COLO668 (cell line): ENCODE data around the gene PITPNM3.
"Not testable (repeated sequence)": the region's sequence is repeated elsewhere in the genome, so short reads cannot be mapped to it uniquely, and the experiment has no call there.

ENCODE experiments used
- DNase-seq: peaks from one replicate; lab custom pipeline; 2025; ENCODE audit not compliant: unreplicated experiment; lab: John Stamatoyannopoulos, UW

PITPNM3 gene

DNA sequence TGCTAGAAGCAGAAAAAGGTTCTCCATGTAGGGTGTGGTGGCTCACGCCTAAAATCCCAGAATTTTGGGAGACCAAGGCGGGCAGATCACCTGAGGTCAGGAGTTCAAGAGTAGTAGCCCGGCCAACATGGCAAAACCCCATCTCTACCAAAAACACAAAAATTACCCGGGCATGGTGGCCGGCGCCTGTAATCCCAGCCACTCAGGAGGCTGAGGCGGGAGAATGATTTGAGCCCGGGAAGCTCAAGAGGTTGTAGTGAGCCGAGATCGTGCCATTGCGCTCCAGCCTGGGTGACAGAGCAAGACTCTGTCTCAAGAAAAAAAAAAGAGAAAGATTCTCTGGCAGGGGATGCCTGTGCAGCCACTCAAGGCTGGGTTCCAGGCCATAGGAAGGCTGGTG, 54.2 kb downstream of the PITPNM3 start:
- DNase-seq = no peak

DNA sequence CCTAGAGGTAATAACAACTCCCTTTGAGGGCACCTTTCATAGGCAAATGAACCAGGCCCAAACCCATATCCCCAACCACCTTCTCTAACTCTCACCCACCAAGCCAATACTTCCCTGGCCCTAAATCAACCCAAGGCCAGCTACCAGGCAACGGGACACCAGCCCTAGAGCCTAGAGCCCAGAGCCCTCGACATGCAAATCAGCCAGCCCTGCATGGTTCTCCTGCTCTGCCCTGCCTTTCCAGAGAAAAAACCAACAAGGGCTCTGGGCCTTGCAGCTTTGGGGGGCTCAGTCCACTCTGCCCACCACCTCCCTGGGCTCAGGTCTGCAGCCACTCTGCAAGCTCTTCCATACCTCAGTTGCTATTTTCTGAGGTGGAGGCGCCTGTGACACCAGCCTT, 55.0 kb downstream of the PITPNM3 start:
- DNase-seq = no peak

DNA sequence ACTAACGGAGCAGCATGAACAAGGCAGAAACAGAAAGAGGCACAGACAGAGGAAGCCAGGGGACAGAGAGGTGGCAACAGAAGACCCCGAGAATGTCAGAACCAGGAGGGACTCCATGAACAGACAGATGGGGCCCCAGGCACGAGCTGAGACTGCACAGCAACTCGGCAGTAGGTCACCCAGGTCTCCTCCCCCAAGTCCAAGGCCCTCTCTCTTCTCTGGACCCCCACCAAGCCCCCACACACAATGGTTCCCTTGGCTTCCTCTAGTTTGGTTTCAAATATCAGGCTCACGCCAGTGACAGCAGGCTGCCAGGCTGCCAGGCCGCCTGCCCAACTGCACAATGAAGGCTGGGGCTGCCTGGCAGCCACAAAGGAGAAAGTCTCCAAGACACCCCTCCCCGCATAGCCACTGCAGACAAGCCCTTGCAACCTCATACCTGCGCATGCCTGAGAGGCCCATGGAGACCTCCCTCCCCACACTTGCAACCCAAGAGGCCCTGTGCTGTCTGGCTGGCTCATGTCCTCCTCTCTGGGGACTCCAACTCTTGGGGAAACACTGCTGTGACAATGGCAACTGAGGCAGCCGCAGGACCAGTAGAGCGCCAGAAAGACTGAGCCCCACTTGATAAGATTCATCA, 57.3 kb downstream of the PITPNM3 start:
- DNase-seq = no peak

DNA sequence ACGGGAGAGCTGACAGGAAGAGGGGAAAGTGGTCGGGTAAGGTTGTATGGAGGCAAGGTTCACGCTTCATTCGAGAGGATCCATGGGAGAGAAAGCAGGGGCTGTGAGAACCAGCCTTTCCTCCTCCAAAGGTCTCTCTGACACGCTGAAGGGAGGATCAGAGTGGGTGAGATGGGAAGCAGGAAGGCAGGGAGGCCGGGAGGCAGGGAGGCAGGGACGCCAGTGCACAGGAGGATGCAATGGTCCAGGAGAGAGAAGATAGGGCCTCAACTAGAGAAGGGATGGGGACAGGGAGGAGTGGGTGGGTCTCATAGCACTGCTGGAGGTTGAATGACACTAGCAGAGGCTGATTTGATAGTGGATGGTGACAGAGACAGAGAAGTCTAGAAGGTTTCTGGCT, 58.0 kb downstream of the PITPNM3 start:
- DNase-seq = no peak

DNA sequence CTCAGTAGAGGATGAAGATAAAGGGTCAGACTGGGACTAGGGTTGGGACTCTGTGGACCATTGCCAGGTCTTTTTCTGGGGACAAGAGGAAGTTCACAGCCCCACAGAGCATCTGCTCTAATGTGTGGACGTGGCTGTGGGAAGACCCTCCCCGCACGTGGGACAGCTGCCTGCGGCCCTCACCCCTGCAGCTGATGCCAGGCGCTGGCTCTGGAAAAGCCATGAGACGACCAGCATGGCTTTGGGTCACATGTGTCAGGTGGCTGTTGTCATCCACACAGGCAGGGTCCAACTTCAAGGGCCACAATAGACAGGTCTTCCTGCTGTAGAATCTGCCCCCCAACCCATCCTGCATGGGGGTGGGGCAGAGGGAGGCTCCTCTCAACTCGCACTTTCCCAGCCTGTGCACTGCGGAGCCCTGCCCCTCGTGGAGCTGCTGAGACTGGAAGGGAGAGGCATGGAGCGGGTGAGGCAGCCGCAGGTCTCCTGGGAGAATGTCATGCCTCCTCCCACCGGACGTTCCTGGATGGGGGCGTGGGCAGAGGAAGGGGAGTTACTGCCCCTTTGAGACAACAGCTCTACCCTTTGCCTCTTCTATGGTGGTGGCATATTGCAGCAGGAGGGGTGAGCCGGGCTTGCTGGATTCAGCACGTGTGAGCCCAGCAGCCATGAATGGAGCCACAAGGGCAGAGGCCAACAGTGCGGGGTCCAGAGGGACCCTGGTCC, 58.7 kb downstream of the PITPNM3 start:
- DNase-seq = no peak

DNA sequence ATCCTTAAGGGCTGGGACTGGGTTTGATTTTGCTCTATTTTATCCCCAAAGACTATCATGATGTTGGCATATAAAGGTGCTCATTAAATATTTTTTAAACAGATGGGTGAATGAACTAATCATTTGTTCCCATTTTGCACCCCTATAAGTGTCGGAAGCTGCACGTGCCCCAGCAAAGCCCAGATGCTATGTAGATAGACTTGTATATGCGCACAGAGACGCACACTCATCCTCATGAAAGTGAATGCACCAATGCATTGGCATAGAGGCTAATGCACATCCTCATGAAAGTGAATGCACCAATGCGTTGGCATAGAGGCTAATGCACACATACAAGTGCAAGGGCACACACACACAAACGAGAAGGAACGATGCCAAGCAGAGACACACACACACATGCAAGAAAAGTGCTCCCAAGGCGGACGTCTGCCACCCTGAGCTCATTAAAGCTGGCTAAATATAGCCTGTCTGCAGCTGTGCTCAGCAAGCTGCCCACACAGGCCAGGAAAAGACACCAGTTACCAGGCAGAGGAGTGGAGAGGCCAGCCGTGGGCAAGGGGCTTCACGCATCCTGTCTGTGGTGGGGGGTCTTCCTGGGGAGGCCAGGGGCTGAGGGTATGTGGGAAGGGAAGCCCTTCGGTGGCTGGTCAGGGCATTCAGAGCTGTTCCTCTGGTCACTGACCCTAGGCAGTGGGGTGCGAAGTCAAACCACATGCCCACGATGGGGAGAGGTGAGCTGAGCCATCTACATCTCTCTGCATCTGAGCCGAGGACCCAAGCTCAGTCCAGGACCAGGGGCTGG, 59.5 kb downstream of the PITPNM3 start:
- no peak for DNase-seq

DNA sequence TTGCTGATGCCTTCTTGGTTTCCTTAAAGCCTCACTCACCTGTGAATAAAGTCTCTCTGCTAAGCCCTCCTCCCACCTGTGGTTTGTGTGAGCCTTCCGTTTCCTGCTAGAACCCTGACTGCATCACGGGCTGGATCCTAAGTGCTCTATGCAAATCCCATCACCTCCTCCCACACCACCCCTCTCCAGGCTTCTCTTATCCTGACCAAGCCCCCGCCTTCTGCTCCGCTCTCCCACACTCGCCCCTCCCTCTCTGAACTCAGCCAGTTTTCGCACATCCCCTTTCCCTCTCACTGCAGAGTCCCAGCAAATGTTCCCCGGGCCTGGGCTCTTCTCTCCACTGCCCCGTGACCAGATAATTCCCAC, 60.3 kb downstream of the PITPNM3 start:
- no peak for DNase-seq

DNA sequence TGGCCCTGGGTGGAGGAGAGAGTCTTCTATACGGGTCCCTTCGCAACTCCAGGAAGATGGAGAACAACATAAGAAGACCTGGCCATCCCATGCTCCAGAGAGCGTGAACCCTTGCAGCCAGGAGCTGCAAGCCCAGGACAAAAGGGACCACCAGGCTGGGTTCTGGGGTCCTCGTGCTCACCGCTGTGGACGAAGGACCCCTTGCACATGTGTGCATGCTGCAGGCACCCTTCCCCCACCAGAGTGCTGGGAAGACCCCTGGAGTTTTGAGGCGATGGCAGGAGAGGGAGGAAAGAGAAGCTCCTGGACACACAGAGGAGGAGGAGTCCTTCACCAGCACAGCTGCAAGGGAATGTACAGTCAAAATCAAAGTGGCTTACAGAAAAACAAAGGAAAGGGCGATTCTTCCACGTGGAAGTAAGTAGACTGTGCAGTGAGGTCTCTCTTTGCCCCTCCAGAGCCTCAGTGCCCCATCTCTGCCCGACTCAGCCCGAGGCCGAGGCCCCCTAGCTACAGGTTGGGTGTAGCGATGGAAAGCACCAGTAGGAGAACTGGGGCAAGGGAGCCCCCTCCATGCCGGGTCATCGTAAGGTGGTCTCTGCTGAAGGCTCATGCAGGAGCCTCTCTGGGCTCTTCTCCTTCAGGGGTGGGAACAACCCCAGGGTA, 60.8 kb downstream of the PITPNM3 start:
- no peak for DNase-seq

DNA sequence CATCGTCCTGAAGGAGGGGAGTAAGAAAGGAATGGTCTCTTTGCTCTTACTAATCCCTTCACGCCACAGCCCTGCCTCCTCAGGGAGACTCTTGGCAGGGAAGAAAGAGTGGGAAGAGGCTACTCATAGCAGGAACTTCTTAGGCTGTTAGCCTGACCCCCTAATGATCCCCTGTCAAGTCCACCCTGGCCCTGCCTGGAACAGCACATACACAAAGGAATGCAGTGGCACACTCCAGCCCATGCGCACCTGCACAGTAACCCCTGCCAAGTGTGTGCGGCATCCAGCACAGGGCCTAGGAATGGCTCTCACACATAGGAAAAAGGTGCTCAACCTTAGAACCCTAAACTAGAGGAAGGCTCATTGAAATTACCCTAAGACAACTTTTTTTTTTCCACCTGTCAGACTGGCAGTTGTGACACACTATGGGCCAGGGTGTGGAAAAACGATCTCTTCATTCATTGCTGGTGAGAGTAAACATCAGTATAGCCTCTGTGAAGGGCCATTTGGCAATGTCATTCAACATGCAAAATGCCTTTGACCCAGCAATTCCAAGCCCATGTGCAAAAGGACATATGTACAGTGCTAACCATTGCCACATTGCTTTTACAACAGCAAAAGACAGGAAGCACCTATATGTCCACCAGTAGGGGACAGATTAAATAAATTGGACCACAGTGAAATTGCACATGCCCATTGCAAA, 62.0 kb downstream of the PITPNM3 start:
- DNase-seq = no peak

DNA sequence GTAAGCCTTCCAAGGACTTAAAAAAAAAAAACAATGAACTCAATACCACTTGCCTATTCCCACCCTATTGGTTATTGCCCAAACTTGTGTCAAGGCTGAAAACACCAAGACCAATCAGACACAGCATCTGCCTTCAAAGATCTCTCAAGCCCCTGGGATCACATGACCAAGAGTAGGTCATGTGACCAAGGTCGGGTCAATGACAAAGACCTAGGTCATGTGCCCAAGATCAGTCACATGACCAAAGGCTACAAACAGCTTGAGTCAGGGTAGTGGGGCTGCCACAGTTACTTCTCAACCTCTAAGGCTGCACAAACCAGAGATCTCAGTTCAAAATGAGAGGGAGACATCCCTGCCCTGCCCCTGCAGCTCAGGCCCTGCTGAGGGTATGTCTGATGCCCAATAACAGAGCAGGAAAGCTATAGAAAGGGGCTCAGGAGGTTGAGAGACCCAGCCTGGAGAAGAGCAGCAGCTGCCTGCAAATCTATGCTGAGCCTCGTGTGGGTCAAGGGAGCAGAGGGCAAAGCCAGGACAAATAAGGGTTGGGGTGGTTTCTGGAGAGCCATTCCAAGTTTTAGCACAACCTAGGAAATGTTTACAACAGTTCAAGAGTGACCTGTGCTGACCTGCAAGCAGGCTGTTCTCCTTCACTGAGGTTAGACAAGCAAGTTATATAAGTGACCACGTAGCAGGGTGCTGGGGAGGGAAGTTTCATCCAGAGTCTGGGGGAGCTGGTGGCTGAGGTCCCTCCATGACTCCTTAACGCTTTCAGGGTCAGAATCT, 63.3 kb downstream of the PITPNM3 start:
- no peak for DNase-seq

DNA sequence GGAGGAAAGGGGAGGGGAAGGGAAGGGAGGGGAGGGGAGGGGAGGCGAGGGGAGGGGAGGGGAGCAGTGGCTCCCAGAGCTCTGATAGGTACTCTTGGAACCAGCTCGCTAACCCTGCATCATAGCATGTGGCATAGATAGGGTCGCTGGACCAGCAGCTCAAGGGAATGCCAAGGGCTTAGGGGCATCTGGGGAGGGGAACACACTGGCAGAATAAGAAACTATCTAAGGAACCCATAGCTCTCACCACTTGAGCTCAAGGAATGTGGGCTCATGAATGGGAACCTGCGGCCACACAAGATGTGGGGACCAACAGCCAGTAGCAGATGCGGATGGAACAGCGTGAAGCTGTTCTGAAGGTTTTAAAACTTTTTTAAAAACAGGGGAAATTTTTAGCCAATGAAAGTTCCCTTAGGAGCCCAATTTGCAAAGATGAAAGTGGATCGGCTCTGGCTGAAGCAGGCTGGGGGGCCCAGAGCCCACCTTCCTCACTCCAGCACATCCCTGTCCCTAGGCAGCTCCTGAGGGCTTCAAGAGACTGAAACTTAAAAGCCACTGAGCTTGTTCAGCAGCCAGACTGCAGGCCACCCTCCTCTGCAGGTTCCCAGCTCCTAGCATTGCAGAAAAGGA, 65.2 kb downstream of the PITPNM3 start:
- no peak for DNase-seq

DNA sequence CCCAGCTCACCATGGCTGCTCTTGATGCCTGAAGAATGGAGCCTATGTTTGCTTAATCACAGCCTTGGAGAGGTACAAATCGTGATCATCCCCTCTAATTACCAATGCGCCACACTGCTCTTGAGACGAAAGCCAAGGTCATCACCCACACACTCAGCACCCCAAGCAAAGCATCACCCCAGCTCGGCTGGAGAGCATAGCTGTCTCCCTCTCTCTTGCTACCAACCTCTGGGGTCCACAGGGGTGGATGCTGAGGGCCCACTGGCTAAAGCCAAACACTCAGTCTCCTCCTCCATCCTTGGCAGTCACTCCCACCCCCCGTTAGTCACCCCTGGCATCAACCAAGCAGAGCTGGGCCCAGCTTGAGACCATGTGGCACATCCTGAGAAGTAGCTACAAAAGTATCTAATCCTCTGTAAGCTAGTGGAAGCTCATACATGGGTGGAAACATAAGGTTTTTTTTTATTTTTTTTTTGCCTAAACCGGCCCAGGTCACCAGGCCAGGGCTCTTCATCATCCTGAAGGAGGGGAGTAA, 67.3 kb downstream of the PITPNM3 start:
- no peak for DNase-seq

DNA sequence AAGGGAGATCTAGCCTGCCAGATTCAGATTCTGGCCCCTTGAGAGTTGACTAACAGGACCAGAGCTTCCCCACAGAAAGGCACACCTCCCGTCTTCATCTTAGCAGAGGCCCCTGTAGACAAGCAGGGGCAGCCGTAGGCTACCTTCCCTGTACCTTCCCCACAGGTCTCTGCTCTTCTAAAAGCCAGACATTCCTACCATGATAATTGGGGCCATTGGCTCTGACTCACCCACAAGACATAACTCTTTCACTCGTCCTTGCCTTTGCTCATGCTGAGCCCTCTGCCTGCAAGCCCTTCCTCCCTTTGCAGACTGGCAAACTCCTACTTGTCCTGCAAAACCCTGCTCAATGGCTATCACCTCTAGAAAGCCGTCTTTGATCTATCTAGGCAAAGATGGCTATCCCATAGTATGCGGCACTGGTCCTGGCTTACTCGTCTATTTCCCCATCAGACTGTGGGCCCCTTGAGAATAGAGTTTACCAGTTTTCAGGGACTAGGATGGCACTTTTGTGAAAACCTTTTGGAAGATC, 68.3 kb downstream of the PITPNM3 start:
- DNase-seq = no peak

DNA sequence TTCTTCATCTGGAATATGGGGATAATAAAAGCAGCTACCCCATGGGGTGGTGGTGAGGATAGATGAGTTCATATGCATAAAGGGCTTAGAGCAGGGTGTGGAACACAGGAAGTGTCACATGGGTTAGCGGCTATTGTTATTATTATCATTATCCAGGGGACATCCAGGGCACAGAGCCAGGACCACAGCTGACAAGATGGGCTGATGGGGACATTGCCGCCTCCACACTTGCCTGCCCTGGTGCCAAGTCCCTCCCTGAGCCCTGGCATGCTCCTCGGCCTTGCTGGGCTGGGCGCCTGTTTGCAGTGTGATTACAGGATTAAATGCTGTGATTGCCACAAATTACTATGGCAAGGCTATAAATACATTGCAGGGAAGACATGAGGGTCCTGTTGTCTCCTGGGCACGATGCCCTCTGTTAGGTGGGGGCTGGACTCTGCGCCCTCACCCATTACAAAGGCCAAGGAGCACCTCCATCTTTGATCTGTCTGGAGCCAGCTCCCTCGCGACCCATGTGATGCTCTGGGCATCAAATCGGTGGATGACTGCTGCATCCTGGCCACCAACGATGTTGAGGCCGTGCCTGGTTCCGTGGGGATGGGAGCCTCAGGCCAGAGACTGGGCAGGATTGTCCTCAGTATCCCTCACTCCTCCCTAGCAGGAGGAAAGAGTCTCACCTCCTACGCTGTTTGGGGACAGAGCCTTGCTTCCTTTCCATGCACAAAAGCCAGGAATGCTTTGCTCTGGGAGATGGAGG, 68.9 kb downstream of the PITPNM3 start:
- no peak for DNase-seq

DNA sequence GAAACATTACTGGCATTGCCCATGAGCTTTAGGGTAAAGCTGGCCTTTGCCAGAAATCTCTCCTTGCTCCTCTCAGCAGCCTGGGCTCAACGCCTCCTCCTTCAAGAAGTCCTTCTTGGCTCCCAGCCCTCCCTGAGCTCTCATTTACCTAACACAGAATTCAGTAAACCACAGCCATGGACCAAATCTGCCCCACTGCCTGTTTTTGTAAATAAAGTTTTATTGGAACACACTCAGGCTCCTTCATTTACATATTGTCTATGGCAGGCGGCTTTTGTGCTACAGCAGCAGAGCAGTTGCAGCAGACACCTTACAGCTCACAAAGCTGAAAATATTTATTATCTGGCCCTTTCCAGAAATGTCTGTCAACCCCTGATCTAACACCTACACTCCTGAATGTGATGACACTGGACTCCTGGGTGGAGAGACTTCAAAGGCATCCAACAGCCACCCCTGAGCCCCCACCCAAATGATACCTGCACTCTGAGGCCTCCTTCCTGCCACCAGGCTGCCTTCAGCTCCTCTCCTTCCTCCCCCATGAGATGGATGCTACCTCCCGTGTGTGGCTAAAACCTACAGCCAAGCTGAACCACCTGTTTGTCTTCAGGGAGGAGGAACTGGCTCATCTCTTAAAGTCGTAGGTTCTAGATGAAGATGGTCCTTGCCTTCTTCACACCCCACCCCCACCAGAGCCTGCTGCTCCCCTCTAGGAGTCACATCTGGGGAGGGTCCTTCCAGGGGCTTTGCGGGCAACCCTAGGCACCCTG, 70.5 kb downstream of the PITPNM3 start:
- DNase-seq = no peak

DNA sequence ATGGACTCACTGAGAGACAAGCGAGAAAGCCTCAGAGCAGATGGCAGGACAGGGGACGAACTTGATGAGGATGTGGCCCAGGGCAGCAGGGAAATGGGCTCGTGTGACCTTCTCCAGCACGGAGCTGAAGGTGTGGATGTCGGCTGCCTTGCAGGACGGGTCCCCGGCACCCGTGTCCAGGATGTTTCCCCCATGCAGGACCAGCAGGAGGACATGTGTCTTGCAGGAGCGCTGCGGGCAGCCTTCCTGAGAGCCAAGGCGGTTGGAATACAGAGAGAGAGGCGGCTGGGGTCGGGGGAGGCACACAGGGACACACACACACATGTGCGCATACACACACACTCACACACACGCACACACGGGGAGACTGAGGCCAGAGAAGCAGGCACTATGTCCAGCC, 72.8 kb downstream of the PITPNM3 start:
- no peak for DNase-seq

DNA sequence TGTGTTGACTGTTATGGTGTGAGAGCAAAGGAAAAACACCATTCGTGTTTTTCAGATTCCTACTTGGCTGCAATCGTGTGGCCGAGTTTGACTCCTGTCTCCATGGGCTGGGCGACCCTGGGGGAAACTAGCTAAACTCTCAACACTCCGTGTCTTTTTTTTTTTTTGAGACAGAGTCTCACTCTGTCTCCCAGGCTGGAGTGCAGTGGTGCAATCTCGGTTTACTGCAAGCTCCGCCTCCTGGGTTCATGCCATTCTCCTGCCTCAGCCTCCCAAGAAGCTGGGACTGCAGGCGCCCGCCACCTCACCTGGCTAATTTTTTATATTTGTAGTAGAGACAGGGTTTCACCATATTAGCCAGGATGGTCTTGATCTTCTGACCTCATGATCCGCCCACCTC, 73.6 kb downstream of the PITPNM3 start:
- not testable (repeated sequence) for DNase-seq

DNA sequence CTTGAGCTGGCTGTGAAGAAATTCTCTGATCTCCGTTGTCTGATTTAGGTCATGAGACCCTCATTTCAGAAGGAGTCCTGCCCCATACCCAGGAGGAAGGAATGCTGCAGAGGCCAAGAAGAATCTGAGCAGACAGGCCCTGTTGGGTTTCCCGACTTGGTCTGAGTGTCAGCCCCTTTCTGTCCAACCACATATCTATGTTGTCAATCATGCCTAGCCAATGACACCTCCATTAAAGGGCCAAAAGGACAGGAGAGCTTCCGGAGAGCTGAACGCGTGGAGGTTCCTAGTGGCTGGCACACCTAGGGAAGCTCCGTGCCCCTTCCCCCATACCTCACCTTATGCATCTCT, 74.3 kb downstream of the PITPNM3 start:
- no peak for DNase-seq
